DND-41 (cell line): Measurements from ENCODE around the gene KANSL3.
"Not testable (repeated sequence)": the region's sequence is repeated elsewhere in the genome, so short reads cannot be mapped to it uniquely, and the experiment has no call there.

Experiments used
- ATAC-seq: fragments of 200-7000 bp; cut with Tn5 transposase; 3 replicates; pipeline ENCODE4 v1.9.1; 2021; ENCODE audit warnings: low read depth; ENCODE audit not compliant: insufficient read depth
- DNase-seq: peaks from one replicate; pipeline ENCODE4 v3.0.0-alpha.2; 2020
- H2AFZ ChIP-seq: 2 replicates; pipeline ENCODE4 v1.6.0; 2012; ENCODE audit warnings: low read depth, low read length
- H3K27ac ChIP-seq: 2 replicates; pipeline ENCODE4 v1.5.1; 2012; ENCODE audit warnings: low read length, inconsistent platforms
- H3K27me3 ChIP-seq: fragments of 200-600 bp; sonication (generic); 2 replicates; pipeline ENCODE4 v1.6.0; 2012; ENCODE audit warnings: low read length, mild to moderate bottlenecking, inconsistent platforms; ENCODE audit not compliant: insufficient read depth, poor library complexity
- H3K36me3 ChIP-seq: 2 replicates; pipeline ENCODE4 v1.5.1; 2012; ENCODE audit warnings: low read length, inconsistent platforms; ENCODE audit not compliant: insufficient read depth
- H3K4me1 ChIP-seq: 2 replicates; pipeline ENCODE4 v1.5.1; 2012; ENCODE audit warnings: mild to moderate bottlenecking, low read length; ENCODE audit not compliant: insufficient read depth
- H3K4me2 ChIP-seq: 2 replicates; pipeline ENCODE4 v1.6.0; 2012; ENCODE audit warnings: mild to moderate bottlenecking, moderate library complexity, low read length, inconsistent platforms; ENCODE audit not compliant: insufficient read depth
- H3K4me3 ChIP-seq, 2 experiments: fragments of 200-600 bp in 1 of 2; shearing (Covaris generic) in 1 of 2; 2 replicates each; pipeline ENCODE4 v1.5.1; 2012 to 2016; ENCODE audit warnings: inconsistent platforms in 2 of 2, low read length in 2 of 2, mild to moderate bottlenecking in 2 of 2, low read depth in 1 of 2, moderate library complexity in 1 of 2
- H3K79me2 ChIP-seq: 2 replicates; pipeline ENCODE4 v1.6.0; 2012; ENCODE audit warnings: low read length, inconsistent platforms; ENCODE audit not compliant: insufficient read depth
- H3K9ac ChIP-seq: 2 replicates; pipeline ENCODE4 v1.6.0; 2012; ENCODE audit warnings: low read depth, mild to moderate bottlenecking, inconsistent platforms, low read length, moderate library complexity
- H3K9me3 ChIP-seq: 2 replicates; pipeline ENCODE4 v1.5.1; 2012; ENCODE audit warnings: low read length, moderate library complexity, mild to moderate bottlenecking, inconsistent platforms; ENCODE audit not compliant: insufficient read depth, severe bottlenecking
- H4K20me1 ChIP-seq: 2 replicates; pipeline ENCODE4 v1.6.0; 2012; ENCODE audit warnings: low read length; ENCODE audit not compliant: insufficient read depth
- EZH2 ChIP-seq: IDR thresholded peaks from 3 replicates; pipeline ENCODE4 v1.6.1; 2012; ENCODE audit warnings: borderline replicate concordance, low read depth, mild to moderate bottlenecking, moderate library complexity, low read length, inconsistent platforms; ENCODE audit not compliant: severe bottlenecking
- TF ChIP-seq, protein P1 (sequence below): IDR thresholded peaks from 2 replicates; pipeline ENCODE4 v1.5.1; 2012; ENCODE audit warnings: borderline replicate concordance, low read length, moderate library complexity, mild to moderate bottlenecking; ENCODE audit not compliant: poor library complexity, severe bottlenecking; ENCODE audit errors: extremely low read depth

Gene KANSL3

GRCh38 chr2:96661324-96661723, 23.2 kb upstream of the KANSL3 start:
- no peaks in the 10 kb centered on the region for H3K79me2 ChIP-seq
- H3K9me3 ChIP-seq: no peaks in the 10 kb centered on the region
- H3K4me1 ChIP-seq: no peaks in the 10 kb centered on the region
- no peak overlapping the region for H2AFZ ChIP-seq
- H3K36me3 ChIP-seq: no peaks in the 10 kb centered on the region
- no peaks in the 10 kb centered on the region for H3K27me3 ChIP-seq
- ATAC-seq (no peak), DNase-seq (no peak)
- no peak overlapping the region for H3K27ac ChIP-seq
- no peak overlapping the region for H3K4me3 ChIP-seq
- TF ChIP-seq, protein P1, sequence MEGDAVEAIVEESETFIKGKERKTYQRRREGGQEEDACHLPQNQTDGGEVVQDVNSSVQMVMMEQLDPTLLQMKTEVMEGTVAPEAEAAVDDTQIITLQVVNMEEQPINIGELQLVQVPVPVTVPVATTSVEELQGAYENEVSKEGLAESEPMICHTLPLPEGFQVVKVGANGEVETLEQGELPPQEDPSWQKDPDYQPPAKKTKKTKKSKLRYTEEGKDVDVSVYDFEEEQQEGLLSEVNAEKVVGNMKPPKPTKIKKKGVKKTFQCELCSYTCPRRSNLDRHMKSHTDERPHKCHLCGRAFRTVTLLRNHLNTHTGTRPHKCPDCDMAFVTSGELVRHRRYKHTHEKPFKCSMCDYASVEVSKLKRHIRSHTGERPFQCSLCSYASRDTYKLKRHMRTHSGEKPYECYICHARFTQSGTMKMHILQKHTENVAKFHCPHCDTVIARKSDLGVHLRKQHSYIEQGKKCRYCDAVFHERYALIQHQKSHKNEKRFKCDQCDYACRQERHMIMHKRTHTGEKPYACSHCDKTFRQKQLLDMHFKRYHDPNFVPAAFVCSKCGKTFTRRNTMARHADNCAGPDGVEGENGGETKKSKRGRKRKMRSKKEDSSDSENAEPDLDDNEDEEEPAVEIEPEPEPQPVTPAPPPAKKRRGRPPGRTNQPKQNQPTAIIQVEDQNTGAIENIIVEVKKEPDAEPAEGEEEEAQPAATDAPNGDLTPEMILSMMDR: no peak
- TF ChIP-seq EZH2: no peak
- H3K4me2 ChIP-seq: no peak overlapping the region
- no peaks in the 10 kb centered on the region for H4K20me1 ChIP-seq
- no peak overlapping the region for H3K9ac ChIP-seq

- Histone ChIP-seq H4K20me1 (no peaks in the 10 kb centered on the region), H3K4me1 (no peaks in the 10 kb centered on the region), H3K4me3 (no peak overlapping the region), H3K4me2 (no peak overlapping the region), H3K27me3 (no peaks in the 10 kb centered on the region), H2AFZ (no peak overlapping the region), H3K27ac (no peak overlapping the region), H3K9me3 (no peaks in the 10 kb centered on the region), H3K9ac (no peak overlapping the region), H3K36me3 (no peaks in the 10 kb centered on the region), H3K79me2 (no peaks in the 10 kb centered on the region)
- TF ChIP-seq, protein P1: no peak
- no peak for TF ChIP-seq EZH2
- ATAC-seq: no peak
- DNase-seq: no peak
These were observed 18.4 kb upstream of the KANSL3 start for GRCh38 chr2:96656540-96656939.

GRCh38 chr2:96655526-96655925, 17.4 kb upstream of the KANSL3 start:
- H3K79me2 ChIP-seq: no peaks in the 10 kb centered on the region
- no peak overlapping the region for H3K4me3 ChIP-seq
- DNase-seq (no peak), ATAC-seq (no peak)
- no peaks in the 10 kb centered on the region for H4K20me1 ChIP-seq
- no peak overlapping the region for H3K9ac ChIP-seq
- H3K27ac ChIP-seq: no peak overlapping the region
- no peaks in the 10 kb centered on the region for H3K27me3 ChIP-seq
- H3K9me3 ChIP-seq: no peaks in the 10 kb centered on the region
- no peaks in the 10 kb centered on the region for H3K36me3 ChIP-seq
- no peak overlapping the region for H3K4me2 ChIP-seq
- H2AFZ ChIP-seq: no peak overlapping the region
- no peaks in the 10 kb centered on the region for H3K4me1 ChIP-seq
- TF ChIP-seq, protein P1: no peak
- TF ChIP-seq EZH2: no peak

GRCh38 chr2:96654791-96655190, 16.7 kb upstream of the KANSL3 start:
- not testable (repeated sequence) for H3K27ac ChIP-seq, H3K79me2 ChIP-seq, H3K36me3 ChIP-seq, DNase-seq, H3K27me3 ChIP-seq, H3K9me3 ChIP-seq, H3K4me3 ChIP-seq, H4K20me1 ChIP-seq, ATAC-seq, H3K4me1 ChIP-seq, H2AFZ ChIP-seq, H3K4me2 ChIP-seq, H3K9ac ChIP-seq
